ENCODE results near the gene SLC8A1. TPM values are rescaled to one million over a fixed set of nuclear protein-coding genes. Genes with fewer than 3 reads are reported as not detected.

SLC8A1 gene
- total RNA-seq, 4 donors from 2014 or later, result 19.6 to 51.2 (median 31.2) TPM

DNA sequence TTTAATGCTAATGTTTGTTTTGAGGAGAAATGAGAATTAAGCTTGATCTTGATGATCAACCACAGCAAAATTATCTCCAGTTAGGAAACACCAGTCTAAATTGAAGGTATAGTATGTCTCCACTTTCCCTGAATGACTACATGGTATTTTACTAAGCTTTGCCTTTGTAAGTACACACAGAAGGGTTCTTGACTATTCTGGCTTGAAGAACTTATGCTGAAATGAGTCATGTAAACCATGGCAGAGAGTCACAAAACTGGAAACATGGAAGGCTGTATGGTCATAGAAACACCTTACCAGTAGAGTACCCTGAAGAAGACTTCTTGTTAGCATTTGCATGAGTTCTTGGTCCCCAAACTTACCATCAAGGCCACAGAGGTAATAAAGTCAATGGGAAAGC, 250.5 kb downstream of the SLC8A1 start:
- no peak overlapping the region for H3K4me3 ChIP-seq
- H3K27me3 ChIP-seq, result no peaks in the 10 kb centered on the region
- no peaks in the 10 kb centered on the region for H3K4me1 ChIP-seq
- no peaks in the 10 kb centered on the region for H3K9me3 ChIP-seq
- DNase-seq, result no peak
- no peaks in the 10 kb centered on the region for H3K36me3 ChIP-seq
- TF ChIP-seq POLR2A (IDR thresholded peaks at IDR 0.05), result no peak
- TF ChIP-seq, protein P1, sequence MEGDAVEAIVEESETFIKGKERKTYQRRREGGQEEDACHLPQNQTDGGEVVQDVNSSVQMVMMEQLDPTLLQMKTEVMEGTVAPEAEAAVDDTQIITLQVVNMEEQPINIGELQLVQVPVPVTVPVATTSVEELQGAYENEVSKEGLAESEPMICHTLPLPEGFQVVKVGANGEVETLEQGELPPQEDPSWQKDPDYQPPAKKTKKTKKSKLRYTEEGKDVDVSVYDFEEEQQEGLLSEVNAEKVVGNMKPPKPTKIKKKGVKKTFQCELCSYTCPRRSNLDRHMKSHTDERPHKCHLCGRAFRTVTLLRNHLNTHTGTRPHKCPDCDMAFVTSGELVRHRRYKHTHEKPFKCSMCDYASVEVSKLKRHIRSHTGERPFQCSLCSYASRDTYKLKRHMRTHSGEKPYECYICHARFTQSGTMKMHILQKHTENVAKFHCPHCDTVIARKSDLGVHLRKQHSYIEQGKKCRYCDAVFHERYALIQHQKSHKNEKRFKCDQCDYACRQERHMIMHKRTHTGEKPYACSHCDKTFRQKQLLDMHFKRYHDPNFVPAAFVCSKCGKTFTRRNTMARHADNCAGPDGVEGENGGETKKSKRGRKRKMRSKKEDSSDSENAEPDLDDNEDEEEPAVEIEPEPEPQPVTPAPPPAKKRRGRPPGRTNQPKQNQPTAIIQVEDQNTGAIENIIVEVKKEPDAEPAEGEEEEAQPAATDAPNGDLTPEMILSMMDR (IDR thresholded peaks at IDR 0.05), result no peak
- H3K27ac ChIP-seq, result no peak overlapping the region

DNA sequence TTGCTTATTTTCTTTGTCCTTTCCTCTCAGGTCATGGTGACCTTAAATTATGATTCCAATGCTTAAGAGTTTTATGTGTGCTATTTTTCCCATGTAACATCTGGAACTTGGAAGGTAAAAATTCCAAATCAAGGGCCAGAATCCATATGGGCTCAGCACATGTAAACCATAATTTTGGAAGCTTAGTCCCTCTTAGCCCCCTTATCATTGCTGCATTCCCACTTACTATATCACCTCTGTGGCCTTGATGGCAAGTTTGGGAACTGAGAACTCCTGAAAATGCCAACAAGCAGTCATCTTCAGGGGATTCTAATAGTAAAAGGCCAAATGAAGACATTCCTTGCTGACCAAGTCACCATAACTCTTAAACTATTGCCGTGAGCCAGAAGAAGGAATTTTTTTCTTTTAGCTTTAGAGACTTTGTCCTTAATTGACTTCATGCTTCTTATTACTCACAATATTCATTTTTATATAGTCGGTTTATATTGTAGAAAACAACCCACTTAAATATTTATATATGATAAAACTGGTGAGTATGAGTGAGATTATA, 251.4 kb downstream of the SLC8A1 start:
- Histone ChIP-seq H3K4me3 (no peak overlapping the region), H3K4me1 (no peaks in the 10 kb centered on the region), H3K27ac (no peak overlapping the region), H3K27me3 (no peaks in the 10 kb centered on the region), H3K9me3 (no peaks in the 10 kb centered on the region), H3K36me3 (no peaks in the 10 kb centered on the region)
- no peak for DNase-seq
- TF ChIP-seq POLR2A (IDR thresholded peaks at IDR 0.05), result no peak
- TF ChIP-seq, protein P1 (IDR thresholded peaks at IDR 0.05), result no peak

GRCh38 chr2:40199771-40200170, 252.1 kb downstream of the SLC8A1 start:
- no peak for DNase-seq
- TF ChIP-seq POLR2A (IDR thresholded peaks at IDR 0.05), result no peak
- TF ChIP-seq, protein P1 (IDR thresholded peaks at IDR 0.05), result no peak

DNA sequence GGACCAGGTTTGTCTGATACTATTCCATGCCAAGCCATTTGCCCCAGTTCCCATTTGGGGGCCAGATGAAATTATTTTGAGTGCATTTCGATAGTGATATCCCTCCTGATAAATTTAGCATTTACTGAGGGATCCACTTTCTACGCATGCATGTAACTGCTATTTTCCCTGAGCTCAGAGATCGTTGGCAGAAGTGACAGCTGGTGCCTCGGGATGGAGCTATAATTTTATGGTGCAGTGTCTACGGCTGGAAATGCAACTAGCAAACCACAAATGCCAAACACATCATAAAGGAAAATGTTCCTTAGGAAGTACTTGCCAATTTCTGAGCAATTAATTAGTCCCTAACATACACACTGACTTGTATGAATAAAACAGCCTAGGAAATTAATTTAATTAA, 254.8 kb downstream of the SLC8A1 start:
- no peak for TF ChIP-seq POLR2A (IDR thresholded peaks at IDR 0.05)
- TF ChIP-seq, protein P1 (IDR thresholded peaks at IDR 0.05), result no peak
- no peak overlapping the region for H3K27ac ChIP-seq
- no peaks in the 10 kb centered on the region for H3K4me1 ChIP-seq
- no peak for DNase-seq
- no peaks in the 10 kb centered on the region for H3K36me3 ChIP-seq
- H3K4me3 ChIP-seq, result no peak overlapping the region
- no peaks in the 10 kb centered on the region for H3K27me3 ChIP-seq
- no peaks in the 10 kb centered on the region for H3K9me3 ChIP-seq

More at GRCh38 chr2:40199771-40200170, 252.1 kb downstream of the SLC8A1 start:
- Histone ChIP-seq H3K9me3 (no peaks in the 10 kb centered on the region), H3K27me3 (no peaks in the 10 kb centered on the region), H3K27ac (no peak overlapping the region), H3K4me1 (no peaks in the 10 kb centered on the region), H3K4me3 (no peak overlapping the region), H3K36me3 (no peaks in the 10 kb centered on the region)

GRCh38 chr2:40193670-40194026, 258.2 kb downstream of the SLC8A1 start:
- H3K27ac ChIP-seq, result no peak overlapping the region
- DNase-seq, result no peak
- no peaks in the 10 kb centered on the region for H3K27me3 ChIP-seq
- H3K4me1 ChIP-seq, result no peaks in the 10 kb centered on the region
- TF ChIP-seq, protein P1 (IDR thresholded peaks at IDR 0.05), result no peak
- TF ChIP-seq POLR2A (IDR thresholded peaks at IDR 0.05), result no peak
- no peaks in the 10 kb centered on the region for H3K36me3 ChIP-seq
- H3K9me3 ChIP-seq, result no peaks in the 10 kb centered on the region
- H3K4me3 ChIP-seq, result no peak overlapping the region

All from Peyer's patch (tissue), 4 donors.